H1 (cell line): Measurements from ENCODE around the gene SCAF1. TPM values are rescaled to one million over a fixed set of nuclear protein-coding genes. Genes with fewer than 3 reads are reported as not detected.

Experiments used
- ASH2L ChIP-seq: fragments of 200-600, 300-600 bp; sonication (generic); IDR thresholded peaks from one replicate; pipeline ENCODE4 v1.7.1; 2017; ENCODE audit warnings: low read length
- BCL11A ChIP-seq, 2 experiments: IDR thresholded peaks; one replicate each; pipeline ENCODE4 v1.6.1; 2011; ENCODE audit warnings: low read depth in 2 of 2, low read length in 2 of 2, mild to moderate bottlenecking in 2 of 2
- CREB1 ChIP-seq: IDR thresholded peaks from 2 replicates; pipeline ENCODE4 v1.6.1; 2012; ENCODE audit warnings: inconsistent platforms
- EGR1 ChIP-seq: IDR thresholded peaks from 2 replicates; pipeline ENCODE4 v1.6.1; 2011; ENCODE audit warnings: low read depth, low read length, borderline replicate concordance
- EP300 ChIP-seq, 2 experiments: IDR thresholded peaks; 1 replicate in 1 of 2; 2 replicates in 1 of 2; pipeline ENCODE4 v1.6.1; 2011 to 2012; ENCODE audit warnings: low read depth in 2 of 2, low read length in 2 of 2, mild to moderate bottlenecking in 2 of 2, borderline replicate concordance in 1 of 2, inconsistent platforms in 1 of 2, moderate library complexity in 1 of 2
- GTF2F1 ChIP-seq: IDR thresholded peaks from 2 replicates; pipeline ENCODE4 v1.6.1; 2012; ENCODE audit warnings: low read depth, low read length, improper control_type of control experiment, borderline replicate concordance
- HDAC6 ChIP-seq: IDR thresholded peaks from one replicate; pipeline ENCODE4 v1.7.1; 2012; ENCODE audit warnings: low read depth, mild to moderate bottlenecking, inconsistent platforms, low read length, moderate library complexity
- KDM5A ChIP-seq: fragments of 200-600 bp; IDR thresholded peaks from 2 replicates; pipeline ENCODE4 v1.7.1; 2012; ENCODE audit warnings: mild to moderate bottlenecking, low read length, inconsistent platforms, mixed read lengths
- MAFK ChIP-seq: IDR thresholded peaks from 2 replicates; pipeline ENCODE4 v1.6.1; 2012; ENCODE audit warnings: low read depth, mild to moderate bottlenecking, improper control_type of control experiment, low read length
- POU5F1 ChIP-seq: IDR thresholded peaks from 2 replicates; pipeline ENCODE4 v1.6.1; 2011; ENCODE audit warnings: low read depth, mild to moderate bottlenecking, low read length, moderate library complexity
- RAD21 ChIP-seq, 2 experiments: IDR thresholded peaks in 1 of 2; conservative IDR thresholded peaks in 1 of 2; 2 replicates each; pipeline ENCODE4 v1.6.1; 2011; ENCODE audit warnings: low read depth in 2 of 2, low read length in 2 of 2, improper control_type of control experiment in 1 of 2, inconsistent platforms in 1 of 2, mild to moderate bottlenecking in 1 of 2, moderate library complexity in 1 of 2
- RBBP5 ChIP-seq: IDR thresholded peaks from 2 replicates; pipeline ENCODE4 v1.7.1; 2012; ENCODE audit warnings: low read depth, mild to moderate bottlenecking, inconsistent platforms, low read length, moderate library complexity, borderline replicate concordance
- SIN3A ChIP-seq, 2 experiments: IDR thresholded peaks in 1 of 2; conservative IDR thresholded peaks in 1 of 2; 2 replicates each; pipeline ENCODE4 v1.6.1; 2011 to 2012; ENCODE audit warnings: low read length in 2 of 2, improper control_type of control experiment in 1 of 2, low read depth in 1 of 2, mild to moderate bottlenecking in 1 of 2
- SIRT6 ChIP-seq: IDR thresholded peaks from one replicate; pipeline ENCODE4 v1.7.1; 2012; ENCODE audit warnings: low read length, inconsistent platforms
- TAF1 ChIP-seq: IDR thresholded peaks from 2 replicates; pipeline ENCODE4 v1.6.1; 2011; ENCODE audit warnings: mild to moderate bottlenecking, low read depth, low read length
- YY1 ChIP-seq: IDR thresholded peaks from 2 replicates; pipeline ENCODE4 v1.6.1; 2011; ENCODE audit warnings: low read depth, mild to moderate bottlenecking, low read length
- ZNF274 ChIP-seq: IDR thresholded peaks from 2 replicates; pipeline ENCODE4 v1.7.0; 2012; ENCODE audit warnings: low read length, borderline replicate concordance; ENCODE audit errors: extremely low read depth
- polyA plus RNA-seq, 7 experiments: library from polyadenylated mRNA; depleted of rRNA in 3 of 7; stranded (reverse) in 5 of 7; unstranded in 2 of 7; fragments of >200 nt in 5 of 7; fragments of 200-250 nt in 2 of 7; gene quantifications; 1 replicate in 5 of 7; 2 replicates in 1 of 7; 4 replicates in 1 of 7; pipeline versions ENCODE4 v1.2.1 to v1.2.3, GENCODE V29; 2011 to 2013; ENCODE audit warnings: missing spikeins in 2 of 7, mixed read lengths in 2 of 7
- total RNA-seq: library from RNA; stranded (reverse); fragmentation: NEBNext Ultra II Directional; extraction: Animal tissue kit (Norgen Biotek cat#: 25700); gene quantifications from 2 replicates; pipeline ENCODE4 v1.2.1, GENCODE V29; 2021
- TF ChIP-seq, protein P1 (sequence below): IDR thresholded peaks from 2 replicates; pipeline ENCODE4 v1.6.1; 2012; ENCODE audit warnings: inconsistent platforms
- TF ChIP-seq, protein P2 (sequence below): IDR thresholded peaks from 2 replicates; pipeline ENCODE4 v1.6.1; 2012; ENCODE audit warnings: low read length, inconsistent platforms
- TF ChIP-seq, protein P3 (sequence below): IDR thresholded peaks from 2 replicates; pipeline ENCODE4 v1.6.1; 2011; ENCODE audit warnings: low read depth, mild to moderate bottlenecking, low read length; ENCODE audit not compliant: insufficient read depth

SCAF1 gene
- total and polyA plus RNA-seq, 2 of the 8 experiments (the other 6 are each of a cell fraction or from before 2014, with no cell fraction given), result 9.7 to 81.7 TPM

DNA sequence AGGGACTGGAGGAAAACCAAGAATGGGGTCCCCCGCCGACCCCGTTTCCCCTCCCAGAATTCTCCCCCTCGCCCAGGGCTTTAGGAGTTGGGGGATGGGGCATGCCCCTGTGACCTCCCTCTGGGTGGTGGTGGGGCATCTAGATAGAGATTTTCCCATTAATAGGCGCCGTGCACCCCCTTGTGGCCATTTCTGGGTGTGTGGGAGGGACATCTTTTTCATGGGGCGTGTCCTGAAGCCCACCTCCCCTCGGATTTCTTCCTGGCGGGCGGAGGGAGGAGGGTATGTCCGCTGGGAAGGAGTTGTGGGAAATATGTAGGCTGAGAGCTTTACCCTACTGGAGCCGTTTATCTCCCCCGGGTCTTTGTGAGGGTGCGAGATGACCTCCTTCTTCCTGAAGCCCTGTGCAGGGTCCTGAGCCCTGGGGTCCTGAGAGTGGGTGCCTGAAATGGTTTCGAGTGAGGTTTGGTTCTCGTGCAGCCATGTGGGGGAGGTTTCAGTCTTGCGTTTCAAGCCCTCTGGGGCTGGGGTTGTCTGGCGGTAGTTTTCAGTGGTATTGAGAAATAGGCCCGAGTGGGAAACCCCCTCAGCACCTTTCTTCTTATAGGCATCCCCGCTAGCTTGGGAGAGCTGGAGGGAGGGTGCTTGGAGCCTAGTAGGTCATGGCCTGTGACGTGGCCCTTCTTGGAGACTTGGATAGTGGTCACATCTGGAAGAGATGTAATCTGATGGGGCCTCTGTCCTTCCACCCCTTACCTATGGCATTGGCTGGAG lies 36.1 kb downstream of the SCAF1 start (continued):
- TF ChIP-seq HDAC6, result no peak
- no peak for TF ChIP-seq SIN3A (conservative IDR thresholded peaks at IDR 0.05 in 1 of 2, IDR thresholded peaks at IDR 0.05 in 1 of 2; ENCODE audit: low read depth in 1 of 2, low read length in 2 of 2)
- no peak; the same call in 1 of the 2 replicates for TF ChIP-seq TAF1
- TF ChIP-seq, protein P1, sequence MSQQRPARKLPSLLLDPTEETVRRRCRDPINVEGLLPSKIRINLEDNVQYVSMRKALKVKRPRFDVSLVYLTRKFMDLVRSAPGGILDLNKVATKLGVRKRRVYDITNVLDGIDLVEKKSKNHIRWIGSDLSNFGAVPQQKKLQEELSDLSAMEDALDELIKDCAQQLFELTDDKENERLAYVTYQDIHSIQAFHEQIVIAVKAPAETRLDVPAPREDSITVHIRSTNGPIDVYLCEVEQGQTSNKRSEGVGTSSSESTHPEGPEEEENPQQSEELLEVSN, result no peak
- TF ChIP-seq BCL11A (IDR thresholded peaks at IDR 0.05; ENCODE audit: low read depth in 2 of 2, low read length in 2 of 2), result no peak
- no peak for TF ChIP-seq ASH2L
- TF ChIP-seq MAFK, result no peak
- no peak for TF ChIP-seq SIRT6
- TF ChIP-seq GTF2F1, result no peak
- TF ChIP-seq, protein P2, sequence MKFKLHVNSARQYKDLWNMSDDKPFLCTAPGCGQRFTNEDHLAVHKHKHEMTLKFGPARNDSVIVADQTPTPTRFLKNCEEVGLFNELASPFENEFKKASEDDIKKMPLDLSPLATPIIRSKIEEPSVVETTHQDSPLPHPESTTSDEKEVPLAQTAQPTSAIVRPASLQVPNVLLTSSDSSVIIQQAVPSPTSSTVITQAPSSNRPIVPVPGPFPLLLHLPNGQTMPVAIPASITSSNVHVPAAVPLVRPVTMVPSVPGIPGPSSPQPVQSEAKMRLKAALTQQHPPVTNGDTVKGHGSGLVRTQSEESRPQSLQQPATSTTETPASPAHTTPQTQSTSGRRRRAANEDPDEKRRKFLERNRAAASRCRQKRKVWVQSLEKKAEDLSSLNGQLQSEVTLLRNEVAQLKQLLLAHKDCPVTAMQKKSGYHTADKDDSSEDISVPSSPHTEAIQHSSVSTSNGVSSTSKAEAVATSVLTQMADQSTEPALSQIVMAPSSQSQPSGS, result no peak; the same call in 1 of the 2 replicates
- TF ChIP-seq POU5F1, result no peak
- TF ChIP-seq EGR1, result no peak
- no peak for TF ChIP-seq ZNF274
- peak; percentile 60 to 68; a peak in 3 of 4 replicates for TF ChIP-seq RAD21 (IDR thresholded peaks at IDR 0.05 in 1 of 2, conservative IDR thresholded peaks at IDR 0.05 in 1 of 2; ENCODE audit: low read depth in 2 of 2, low read length in 2 of 2)
- TF ChIP-seq, protein P3, sequence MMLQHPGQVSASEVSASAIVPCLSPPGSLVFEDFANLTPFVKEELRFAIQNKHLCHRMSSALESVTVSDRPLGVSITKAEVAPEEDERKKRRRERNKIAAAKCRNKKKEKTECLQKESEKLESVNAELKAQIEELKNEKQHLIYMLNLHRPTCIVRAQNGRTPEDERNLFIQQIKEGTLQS, result no peak
- TF ChIP-seq KDM5A, result no peak
- 0 out of 2 replicates have a peak, but pooled peaks have one; percentile 5 for TF ChIP-seq CREB1
- no peak for TF ChIP-seq RBBP5
- no peak; the same call in 1 of the 2 replicates for TF ChIP-seq YY1
- TF ChIP-seq EP300 (IDR thresholded peaks at IDR 0.05; ENCODE audit: borderline replicate concordance in 1 of 2, low read depth in 2 of 2, low read length in 2 of 2), result no peak
